HCT116 (cell line): ENCODE results near the gene MPP7.

ENCODE experiments used
- EGR1 ChIP-seq: IDR thresholded peaks from 2 replicates; pipeline ENCODE4 v1.6.1; 2012; ENCODE audit warnings: low read depth
- POLR2A ChIP-seq: IDR thresholded peaks from 2 replicates; pipeline ENCODE4 v1.7.0; 2011; ENCODE audit warnings: borderline replicate concordance; ENCODE audit not compliant: insufficient read depth, insufficient read length; ENCODE audit errors: extremely low read depth
- POLR2AphosphoS5 ChIP-seq: IDR thresholded peaks from 2 replicates; pipeline ENCODE4 v1.6.1; 2011; ENCODE audit warnings: mild to moderate bottlenecking, low read depth, low read length, moderate library complexity
- REST ChIP-seq: IDR thresholded peaks from 2 replicates; pipeline ENCODE4 v1.6.1; 2012; ENCODE audit warnings: low read depth
- TF ChIP-seq, protein P1 (sequence below), 3 experiments: fragments of 200-600 bp in 1 of 3; sonication (generic) in 1 of 3; IDR thresholded peaks in 2 of 3; conservative IDR thresholded peaks in 1 of 3; 2 replicates each; pipeline ENCODE4 v1.5.1; 2012 to 2017; ENCODE audit warnings: low read depth in 2 of 3, low read length in 2 of 3, antibody characterized with exemption in 1 of 3, borderline replicate concordance in 1 of 3, control low read depth in 1 of 3, mild to moderate bottlenecking in 1 of 3, mixed read lengths in 1 of 3, mixed run types in 1 of 3, moderate library complexity in 1 of 3; ENCODE audit not compliant: insufficient read depth in 1 of 3
- TF ChIP-seq, protein P2 (sequence below): IDR thresholded peaks from 2 replicates; pipeline ENCODE4 v1.6.1; 2011; ENCODE audit warnings: mild to moderate bottlenecking, low read length, moderate library complexity; ENCODE audit not compliant: insufficient replicate concordance; ENCODE audit errors: extremely low read depth

- no peak for TF ChIP-seq REST
- TF ChIP-seq, protein P1, sequence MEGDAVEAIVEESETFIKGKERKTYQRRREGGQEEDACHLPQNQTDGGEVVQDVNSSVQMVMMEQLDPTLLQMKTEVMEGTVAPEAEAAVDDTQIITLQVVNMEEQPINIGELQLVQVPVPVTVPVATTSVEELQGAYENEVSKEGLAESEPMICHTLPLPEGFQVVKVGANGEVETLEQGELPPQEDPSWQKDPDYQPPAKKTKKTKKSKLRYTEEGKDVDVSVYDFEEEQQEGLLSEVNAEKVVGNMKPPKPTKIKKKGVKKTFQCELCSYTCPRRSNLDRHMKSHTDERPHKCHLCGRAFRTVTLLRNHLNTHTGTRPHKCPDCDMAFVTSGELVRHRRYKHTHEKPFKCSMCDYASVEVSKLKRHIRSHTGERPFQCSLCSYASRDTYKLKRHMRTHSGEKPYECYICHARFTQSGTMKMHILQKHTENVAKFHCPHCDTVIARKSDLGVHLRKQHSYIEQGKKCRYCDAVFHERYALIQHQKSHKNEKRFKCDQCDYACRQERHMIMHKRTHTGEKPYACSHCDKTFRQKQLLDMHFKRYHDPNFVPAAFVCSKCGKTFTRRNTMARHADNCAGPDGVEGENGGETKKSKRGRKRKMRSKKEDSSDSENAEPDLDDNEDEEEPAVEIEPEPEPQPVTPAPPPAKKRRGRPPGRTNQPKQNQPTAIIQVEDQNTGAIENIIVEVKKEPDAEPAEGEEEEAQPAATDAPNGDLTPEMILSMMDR (IDR thresholded peaks at IDR 0.05 in 2 of 3, conservative IDR thresholded peaks at IDR 0.05 in 1 of 3; ENCODE audit: borderline replicate concordance in 1 of 3, insufficient read depth in 1 of 3, low read depth in 2 of 3, low read length in 2 of 3) = no peak
- no peak for TF ChIP-seq POLR2A
- TF ChIP-seq POLR2AphosphoS5 = no peak
- TF ChIP-seq EGR1 = no peak
- TF ChIP-seq, protein P2, sequence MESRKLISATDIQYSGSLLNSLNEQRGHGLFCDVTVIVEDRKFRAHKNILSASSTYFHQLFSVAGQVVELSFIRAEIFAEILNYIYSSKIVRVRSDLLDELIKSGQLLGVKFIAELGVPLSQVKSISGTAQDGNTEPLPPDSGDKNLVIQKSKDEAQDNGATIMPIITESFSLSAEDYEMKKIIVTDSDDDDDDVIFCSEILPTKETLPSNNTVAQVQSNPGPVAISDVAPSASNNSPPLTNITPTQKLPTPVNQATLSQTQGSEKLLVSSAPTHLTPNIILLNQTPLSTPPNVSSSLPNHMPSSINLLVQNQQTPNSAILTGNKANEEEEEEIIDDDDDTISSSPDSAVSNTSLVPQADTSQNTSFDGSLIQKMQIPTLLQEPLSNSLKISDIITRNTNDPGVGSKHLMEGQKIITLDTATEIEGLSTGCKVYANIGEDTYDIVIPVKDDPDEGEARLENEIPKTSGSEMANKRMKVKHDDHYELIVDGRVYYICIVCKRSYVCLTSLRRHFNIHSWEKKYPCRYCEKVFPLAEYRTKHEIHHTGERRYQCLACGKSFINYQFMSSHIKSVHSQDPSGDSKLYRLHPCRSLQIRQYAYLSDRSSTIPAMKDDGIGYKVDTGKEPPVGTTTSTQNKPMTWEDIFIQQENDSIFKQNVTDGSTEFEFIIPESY = no peak
These were observed 17.9 kb upstream of the MPP7 start for GRCh38 chr10:28320799-28321198.
